SHP77 (cell line): ENCODE measurements around the gene BECN2.
A peak's percentile ranks its signal among the peaks of the same experiment; 100 is the strongest.

ENCODE experiments used
- DNase-seq, 2 experiments: peaks; one replicate each; lab custom pipeline; 2025; lab: John Stamatoyannopoulos, UW

The BECN2 gene

GRCh38 chr1:241957692-241958494 lies at the start of gene BECN2:
Gene BECN2, plus strand, starts transcription at chr1:241957767. Its CDS starts 0 bp downstream, at chr1:241957767.
- DNase-seq = peak; percentile 83 to 84

GRCh38 chr1:241916196-241916595 lies 41.4 kb upstream of the BECN2 start:
- DNase-seq = no peak

- DNase-seq = no peak
Measured at GRCh38 chr1:241917487-241917886, 40.1 kb upstream of the BECN2 start.

- no peak for DNase-seq
Measured at GRCh38 chr1:241918879-241919278, 38.7 kb upstream of the BECN2 start.

- DNase-seq = no peak
Measured at GRCh38 chr1:241924080-241924808, 33.3 kb upstream of the BECN2 start.

- DNase-seq = no peak
Measured at GRCh38 chr1:241926141-241926540, 31.4 kb upstream of the BECN2 start.

GRCh38 chr1:241927321-241927720 lies 30.2 kb upstream of the BECN2 start:
- no peak for DNase-seq

- DNase-seq = no peak
Measured at GRCh38 chr1:241932845-241933244, 24.7 kb upstream of the BECN2 start.

GRCh38 chr1:241934201-241934848 lies 23.2 kb upstream of the BECN2 start:
- peak; percentile 30 to 47 for DNase-seq

- no peak for DNase-seq
Measured at GRCh38 chr1:241934866-241935265, 22.7 kb upstream of the BECN2 start.

GRCh38 chr1:241939798-241940197 lies 17.8 kb upstream of the BECN2 start:
- no peak for DNase-seq

- DNase-seq = no peak
Measured at GRCh38 chr1:241942738-241943137, 14.8 kb upstream of the BECN2 start.

- DNase-seq = no peak
Measured at GRCh38 chr1:241944300-241944699, 13.3 kb upstream of the BECN2 start.

- no peak for DNase-seq
Measured at GRCh38 chr1:241947354-241947753, 10.2 kb upstream of the BECN2 start.

- DNase-seq = no peak
Measured at GRCh38 chr1:241950390-241950789, 7.2 kb upstream of the BECN2 start.

- no peak for DNase-seq
Measured at GRCh38 chr1:241962153-241962552, 4.6 kb downstream of the BECN2 start.

- no peak for DNase-seq
Measured at GRCh38 chr1:241963722-241964121, 6.2 kb downstream of the BECN2 start.

GRCh38 chr1:241964550-241965282 lies 7.1 kb downstream of the BECN2 start:
- DNase-seq = no peak

- no peak for DNase-seq
Measured at GRCh38 chr1:241968611-241969010, 11.0 kb downstream of the BECN2 start.

GRCh38 chr1:241972703-241973369 lies 15.3 kb downstream of the BECN2 start:
- DNase-seq = peak; percentile 56 to 64

GRCh38 chr1:241976229-241976628 lies 18.7 kb downstream of the BECN2 start:
- no peak for DNase-seq

- no peak for DNase-seq
Measured at GRCh38 chr1:241979071-241979470, 21.5 kb downstream of the BECN2 start.
